ENCODE results near the gene DIS3L2.

DNA sequence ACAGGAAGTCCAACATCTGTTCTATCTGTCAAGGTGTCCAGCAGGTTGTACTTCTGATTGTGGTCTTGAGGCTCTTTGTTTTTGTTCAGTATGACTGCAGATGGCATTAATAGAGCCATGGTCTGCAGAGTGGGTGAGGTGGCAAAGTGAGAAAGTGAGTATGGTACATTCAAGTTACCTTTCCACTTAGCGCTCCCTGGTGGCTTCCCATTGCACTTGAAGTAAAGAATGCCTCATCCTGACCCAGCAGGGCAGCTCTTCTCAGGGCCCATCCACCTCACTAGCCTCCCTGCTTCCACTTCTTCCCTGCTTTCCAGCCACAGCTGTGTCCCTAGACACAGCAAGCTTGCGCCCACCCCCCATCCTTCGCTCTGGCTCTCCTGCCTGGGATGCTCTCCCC, 269.0 kb downstream of the DIS3L2 start:
- TF ChIP-seq, protein P1, sequence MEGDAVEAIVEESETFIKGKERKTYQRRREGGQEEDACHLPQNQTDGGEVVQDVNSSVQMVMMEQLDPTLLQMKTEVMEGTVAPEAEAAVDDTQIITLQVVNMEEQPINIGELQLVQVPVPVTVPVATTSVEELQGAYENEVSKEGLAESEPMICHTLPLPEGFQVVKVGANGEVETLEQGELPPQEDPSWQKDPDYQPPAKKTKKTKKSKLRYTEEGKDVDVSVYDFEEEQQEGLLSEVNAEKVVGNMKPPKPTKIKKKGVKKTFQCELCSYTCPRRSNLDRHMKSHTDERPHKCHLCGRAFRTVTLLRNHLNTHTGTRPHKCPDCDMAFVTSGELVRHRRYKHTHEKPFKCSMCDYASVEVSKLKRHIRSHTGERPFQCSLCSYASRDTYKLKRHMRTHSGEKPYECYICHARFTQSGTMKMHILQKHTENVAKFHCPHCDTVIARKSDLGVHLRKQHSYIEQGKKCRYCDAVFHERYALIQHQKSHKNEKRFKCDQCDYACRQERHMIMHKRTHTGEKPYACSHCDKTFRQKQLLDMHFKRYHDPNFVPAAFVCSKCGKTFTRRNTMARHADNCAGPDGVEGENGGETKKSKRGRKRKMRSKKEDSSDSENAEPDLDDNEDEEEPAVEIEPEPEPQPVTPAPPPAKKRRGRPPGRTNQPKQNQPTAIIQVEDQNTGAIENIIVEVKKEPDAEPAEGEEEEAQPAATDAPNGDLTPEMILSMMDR (IDR thresholded peaks at IDR 0.05 in 4 of 5, conservative IDR thresholded peaks at IDR 0.05 in 1 of 5): no peak
- no peak for TF ChIP-seq POLR2A (IDR thresholded peaks at IDR 0.05)

Data from gastrocnemius medialis (tissue), 4 donors.